Measurements from ENCODE around the gene TMPRSS11D.
A peak's percentile ranks its signal among the peaks of the same experiment; 100 is the strongest.

TMPRSS11D gene

DNA sequence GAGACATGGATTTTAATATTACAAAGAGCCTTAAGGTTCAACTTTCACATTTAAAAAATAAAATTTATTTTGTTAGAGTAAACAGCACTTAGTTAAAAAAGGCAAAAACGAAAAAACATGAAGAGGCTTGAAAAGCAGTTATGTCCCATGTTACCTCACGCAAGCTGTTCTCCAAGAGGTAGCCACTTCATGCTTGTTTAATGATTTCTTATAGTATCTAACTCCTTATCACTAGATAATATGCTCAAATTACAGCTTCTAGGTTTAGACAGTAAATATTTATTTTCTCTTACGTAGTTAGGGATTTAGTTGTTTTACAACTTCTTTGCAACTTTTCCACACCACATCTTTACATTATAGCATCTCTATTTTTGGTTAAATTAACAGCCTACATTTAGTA is 27.8 kb upstream of the TMPRSS11D start:
- Histone ChIP-seq H3K27me3 (replicated peaks; ENCODE audit: control insufficient read depth, insufficient read depth, low read length) (no peaks in the 10 kb centered on the region), H3K4me3 (replicated peaks; ENCODE audit: low read depth, low read length) (no peak overlapping the region), H3K36me3 (ENCODE audit: control insufficient read depth, insufficient read depth, low read length) (no peaks in the 10 kb centered on the region)
- DNase-seq (ENCODE audit: extremely low read depth, insufficient read length): no peak
- TF ChIP-seq, protein P1, sequence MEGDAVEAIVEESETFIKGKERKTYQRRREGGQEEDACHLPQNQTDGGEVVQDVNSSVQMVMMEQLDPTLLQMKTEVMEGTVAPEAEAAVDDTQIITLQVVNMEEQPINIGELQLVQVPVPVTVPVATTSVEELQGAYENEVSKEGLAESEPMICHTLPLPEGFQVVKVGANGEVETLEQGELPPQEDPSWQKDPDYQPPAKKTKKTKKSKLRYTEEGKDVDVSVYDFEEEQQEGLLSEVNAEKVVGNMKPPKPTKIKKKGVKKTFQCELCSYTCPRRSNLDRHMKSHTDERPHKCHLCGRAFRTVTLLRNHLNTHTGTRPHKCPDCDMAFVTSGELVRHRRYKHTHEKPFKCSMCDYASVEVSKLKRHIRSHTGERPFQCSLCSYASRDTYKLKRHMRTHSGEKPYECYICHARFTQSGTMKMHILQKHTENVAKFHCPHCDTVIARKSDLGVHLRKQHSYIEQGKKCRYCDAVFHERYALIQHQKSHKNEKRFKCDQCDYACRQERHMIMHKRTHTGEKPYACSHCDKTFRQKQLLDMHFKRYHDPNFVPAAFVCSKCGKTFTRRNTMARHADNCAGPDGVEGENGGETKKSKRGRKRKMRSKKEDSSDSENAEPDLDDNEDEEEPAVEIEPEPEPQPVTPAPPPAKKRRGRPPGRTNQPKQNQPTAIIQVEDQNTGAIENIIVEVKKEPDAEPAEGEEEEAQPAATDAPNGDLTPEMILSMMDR (IDR thresholded peaks at IDR 0.05; ENCODE audit: insufficient read depth, low read length, poor library complexity, severe bottlenecking): no peak

DNA sequence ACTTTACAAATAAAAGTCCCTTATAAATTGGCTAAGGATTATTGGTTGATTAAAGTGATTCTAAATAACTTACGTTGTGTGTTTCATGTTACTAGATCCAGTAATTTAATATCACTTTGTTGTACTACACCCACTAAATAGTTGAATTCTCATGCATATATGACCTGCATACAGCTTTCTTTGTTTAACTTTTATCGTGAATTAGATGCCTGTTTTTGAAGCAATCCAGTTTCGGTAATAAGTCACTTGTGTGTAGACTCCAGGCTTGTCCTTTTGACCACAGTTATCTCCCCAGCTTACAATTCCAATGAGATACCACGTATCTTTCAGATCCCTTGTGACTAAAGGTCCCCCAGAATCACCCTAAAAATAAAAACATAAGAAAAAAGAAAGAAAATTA is 27.3 kb upstream of the TMPRSS11D start:
- DNase-seq (ENCODE audit: extremely low read depth, insufficient read length): no peak
- Histone ChIP-seq H3K4me3 (replicated peaks; ENCODE audit: low read depth, low read length) (no peak overlapping the region), H3K27me3 (replicated peaks; ENCODE audit: control insufficient read depth, insufficient read depth, low read length) (no peaks in the 10 kb centered on the region), H3K36me3 (ENCODE audit: control insufficient read depth, insufficient read depth, low read length) (no peaks in the 10 kb centered on the region)
- TF ChIP-seq, protein P1 (IDR thresholded peaks at IDR 0.05; ENCODE audit: insufficient read depth, low read length, poor library complexity, severe bottlenecking): no peak

- Histone ChIP-seq H3K36me3 (ENCODE audit: control insufficient read depth, insufficient read depth, low read length) (no peaks in the 10 kb centered on the region), H3K27me3 (replicated peaks; ENCODE audit: control insufficient read depth, insufficient read depth, low read length) (no peaks in the 10 kb centered on the region), H3K4me3 (replicated peaks; ENCODE audit: low read depth, low read length) (no peak overlapping the region)
- DNase-seq (ENCODE audit: extremely low read depth, insufficient read length): no peak
- TF ChIP-seq, protein P1 (IDR thresholded peaks at IDR 0.05; ENCODE audit: insufficient read depth, low read length, poor library complexity, severe bottlenecking): no peak
These were observed 26.7 kb upstream of the TMPRSS11D start for GRCh38 chr4:67910585-67910905.

GRCh38 chr4:67909905-67910584 is 26.2 kb upstream of the TMPRSS11D start:
- DNase-seq (ENCODE audit: extremely low read depth, insufficient read length): no peak
- TF ChIP-seq, protein P1 (IDR thresholded peaks at IDR 0.05; ENCODE audit: insufficient read depth, low read length, poor library complexity, severe bottlenecking): peak; percentile 58
- H3K27me3 ChIP-seq (replicated peaks; ENCODE audit: control insufficient read depth, insufficient read depth, low read length): no peaks in the 10 kb centered on the region
- no peak overlapping the region for H3K4me3 ChIP-seq (replicated peaks; ENCODE audit: low read depth, low read length)
- H3K36me3 ChIP-seq (ENCODE audit: control insufficient read depth, insufficient read depth, low read length): no peaks in the 10 kb centered on the region

DNA sequence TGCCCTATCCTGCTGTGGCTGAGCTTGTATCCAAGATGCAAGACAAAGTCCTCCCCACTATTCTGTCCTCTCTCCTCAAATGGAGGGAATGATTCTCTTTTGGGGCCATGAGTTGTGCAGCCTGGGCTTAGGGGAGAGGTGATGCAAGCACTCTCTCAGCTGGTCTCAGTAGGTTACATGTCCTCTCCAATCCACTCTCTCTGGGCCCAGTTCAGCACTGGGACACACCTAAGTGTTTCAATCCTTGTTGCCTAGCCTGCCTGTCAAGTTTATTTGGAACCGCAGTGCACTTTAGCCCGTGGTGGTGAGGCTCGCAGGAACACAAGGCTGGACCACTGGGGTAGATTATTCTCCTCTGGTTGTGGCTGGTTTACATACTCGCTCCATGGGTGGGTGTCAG is 23.8 kb upstream of the TMPRSS11D start:
- TF ChIP-seq, protein P1 (IDR thresholded peaks at IDR 0.05; ENCODE audit: insufficient read depth, low read length, poor library complexity, severe bottlenecking): no peak
- H3K27me3 ChIP-seq (replicated peaks; ENCODE audit: control insufficient read depth, insufficient read depth, low read length): no peaks in the 10 kb centered on the region
- H3K4me3 ChIP-seq (replicated peaks; ENCODE audit: low read depth, low read length): no peak overlapping the region
- H3K36me3 ChIP-seq (ENCODE audit: control insufficient read depth, insufficient read depth, low read length): no peaks in the 10 kb centered on the region
- DNase-seq (ENCODE audit: extremely low read depth, insufficient read length): no peak

GRCh38 chr4:67899096-67899495 is 15.3 kb upstream of the TMPRSS11D start:
- Histone ChIP-seq H3K4me3 (replicated peaks; ENCODE audit: low read depth, low read length) (no peak overlapping the region), H3K36me3 (ENCODE audit: control insufficient read depth, insufficient read depth, low read length) (no peaks in the 10 kb centered on the region), H3K27me3 (replicated peaks; ENCODE audit: control insufficient read depth, insufficient read depth, low read length) (no peaks in the 10 kb centered on the region)
- no peak for DNase-seq (ENCODE audit: extremely low read depth, insufficient read length)
- TF ChIP-seq, protein P1 (IDR thresholded peaks at IDR 0.05; ENCODE audit: insufficient read depth, low read length, poor library complexity, severe bottlenecking): no peak
